ENCODE measurements around the gene GAL.

GRCh38 chr11:68698993-68699392, 14.6 kb downstream of the GAL start:
- TF ChIP-seq CTCF (conservative IDR thresholded peaks at IDR 0.05; ENCODE audit: low read depth, low read length), result no peak
- no peak for TF ChIP-seq EZH2 (IDR thresholded peaks at IDR 0.05; ENCODE audit: borderline replicate concordance, low read depth, low read length, poor library complexity, severe bottlenecking)

Data from A673 (cell line).